T-cell (primary cell): ENCODE results near the gene MRRF. TPM values are rescaled to one million over a fixed set of nuclear protein-coding genes. Genes with fewer than 3 reads are reported as not detected.

Experiments
- ATAC-seq, 4 experiments: fragments of 200-7000 bp in 3 of 4; fragments of 150-1000 bp in 1 of 4; cut with Tn5 transposase; replicated peaks in 1 of 4; 1 replicate in 3 of 4; 2 replicates in 1 of 4; pipeline ENCODE4 v1.10.0; 2021; ENCODE audit warnings: moderate library complexity in 3 of 4, mild to moderate bottlenecking in 2 of 4, moderate number of reproducible peaks in 1 of 4
- CTCF ChIA-PET, 2 donors: fragments of 300-600 bp; sonication (Branson Sonifier 250); formaldehyde crosslinking; loops; one replicate each; lab custom pipeline; 2022; ENCODE audit warnings: antibody characterized with exemption in 2 of 2; lab: Charles Lee
- POLR2A ChIA-PET, 2 donors: fragments of 300-600 bp; sonication (Branson Sonifier 250); formaldehyde crosslinking; loops; one replicate each; lab custom pipeline; 2022; ENCODE audit warnings: antibody characterized with exemption in 2 of 2; lab: Charles Lee
- DNase-seq, 35 experiments: peaks; one replicate each; pipeline versions ENCODE4 v3.0.0 to v3.0.0-alpha.2; 2013 to 2023
- H3K27ac ChIP-seq: one replicate; pipeline ENCODE4 v1.5.1; 2013; ENCODE audit warnings: low read length
- H3K27me3 ChIP-seq, 2 experiments: replicated peaks in 1 of 2; 1 replicate in 1 of 2; 2 replicates in 1 of 2; pipeline versions ENCODE4 v1.6.1 to v1.7.0; 2013; ENCODE audit warnings: low read length in 1 of 2, mixed read lengths in 1 of 2; ENCODE audit not compliant: control insufficient read depth in 2 of 2, insufficient read depth in 2 of 2; ENCODE audit errors: extremely low read depth in 1 of 2
- H3K36me3 ChIP-seq, 2 donors: 1 replicate in 1 of 2; 2 replicates in 1 of 2; pipeline versions ENCODE4 v1.6.1 to v1.7.0; 2013; ENCODE audit warnings: low read length in 1 of 2; ENCODE audit not compliant: control insufficient read depth in 2 of 2, insufficient read depth in 1 of 2; ENCODE audit errors: extremely low read depth in 1 of 2
- H3K4me1 ChIP-seq, 2 experiments: 1 replicate in 1 of 2; 2 replicates in 1 of 2; pipeline versions ENCODE4 v1.6.1 to v1.7.0; 2013; ENCODE audit warnings: low read length in 2 of 2, mixed read lengths in 1 of 2; ENCODE audit not compliant: insufficient read depth in 2 of 2, control insufficient read depth in 1 of 2; ENCODE audit errors: extremely low read depth in 1 of 2
- H3K4me3 ChIP-seq, 2 donors: 1 replicate in 1 of 2; 2 replicates in 1 of 2; pipeline versions ENCODE4 v1.5.1 to v1.7.0; 2013; ENCODE audit warnings: mild to moderate bottlenecking in 2 of 2, low read length in 1 of 2, moderate library complexity in 1 of 2; ENCODE audit not compliant: control insufficient read depth in 1 of 2; ENCODE audit errors: extremely low read depth in 1 of 2
- H3K9me3 ChIP-seq: 2 replicates; pipeline ENCODE4 v1.7.0; 2013
- H3K27ac Mint-ChIP-seq, 2 donors: one replicate each; pipeline ENCODE4 v1.8.0; 2020 to 2021; ENCODE audit warnings: mild to moderate bottlenecking in 2 of 2, mixed read lengths in 2 of 2
- H3K27me3 Mint-ChIP-seq, 2 donors: one replicate each; pipeline ENCODE4 v1.8.0; 2021 to 2022; ENCODE audit warnings: mixed read lengths in 2 of 2
- H3K36me3 Mint-ChIP-seq: one replicate; pipeline ENCODE4 v1.8.0; 2021; ENCODE audit warnings: mixed read lengths
- H3K4me1 Mint-ChIP-seq, 3 donors: one replicate each; pipeline ENCODE4 v1.8.0; 2020 to 2022; ENCODE audit warnings: mixed read lengths in 3 of 3, mild to moderate bottlenecking in 1 of 3
- H3K4me3 Mint-ChIP-seq, 3 donors: one replicate each; pipeline ENCODE4 v1.8.0; 2020 to 2022; ENCODE audit warnings: mild to moderate bottlenecking in 3 of 3, mixed read lengths in 3 of 3, moderate library complexity in 3 of 3
- H3K9me3 Mint-ChIP-seq, 3 donors: one replicate each; pipeline ENCODE4 v1.8.0; 2020 to 2022; ENCODE audit warnings: mixed read lengths in 3 of 3
- WGBS: methylation state at CpG from one replicate; pipeline ENCODE4 v1.1.5; 2013; ENCODE audit warnings: missing lambda C conversion rate; ENCODE audit not compliant: insufficient coverage; 5-methylcytosine and 5-hydroxymethylcytosine counted together
- total RNA-seq, 35 experiments: library from RNA in 6 of 35; stranded (reverse) in 6 of 35; fragments of 120-200 nt in 1 of 35; gene quantifications; one replicate each; pipeline versions ENCODE4 v1.2.1 to v1.2.4 and lab custom pipeline; 2013 to 2026

Gene MRRF
- total RNA-seq, 5 donors from 2014 or later (not counting 1 experiment from before 2014, with no cell fraction given), result 27.7 to 34.1 (median 29.1) TPM

GRCh38 chr9:122228191-122228567, 36.5 kb upstream of the MRRF start:
- ChIA-PET POLR2A (no interaction called here), CTCF (no interaction called here)
- Mint-ChIP-seq H3K27ac (no peak overlapping the region), H3K9me3 (no peaks in the 10 kb centered on the region), H3K27me3 (peaks cover 35 to 40% of the 10 kb centered on the region in 2 donors), H3K36me3 (no peaks in the 10 kb centered on the region), H3K4me1 (peaks cover 2 to 5% (median 3%) of the 10 kb centered on the region in 3 donors), H3K4me3 (no peak overlapping the region)
- DNase-seq (no peak), ATAC-seq (no peak)
- Histone ChIP-seq H3K27ac (no peak overlapping the region), H3K4me3 (peak overlapping the region in 1 of 2 donors; percentile 41), H3K36me3 (no peaks in the 10 kb centered on the region), H3K4me1 (peaks cover 0 to 7% of the 10 kb centered on the region in 2 experiments), H3K27me3 (peaks cover 7 to 47% of the 10 kb centered on the region in 2 experiments), H3K9me3 (no peaks in the 10 kb centered on the region)
- WGBS, result 2% methylated on average over 24 of the region's 38 CpGs

- 15% methylated on average over 47 of the region's 70 CpGs for WGBS
- peak within 1 kb of the TSS in 1 of 2 donors; percentile 41 for H3K4me3 ChIP-seq
- peaks cover 29 to 34% of the 10 kb centered on the region in 2 donors for H3K27me3 Mint-ChIP-seq
- no peaks in the 10 kb centered on the region for H3K9me3 ChIP-seq
- no peaks in the 10 kb centered on the region for H3K36me3 ChIP-seq
- no peak for ATAC-seq
- H3K4me3 Mint-ChIP-seq, result peak within 1 kb of the TSS in 1 of 3 donors; percentile 37
- no peak for DNase-seq
- peaks cover 0 to 7% of the 10 kb centered on the region in 2 experiments for H3K4me1 ChIP-seq
- no peak within 1 kb of the TSS for H3K27ac ChIP-seq
- CTCF ChIA-PET, result no interaction called here
- H3K36me3 Mint-ChIP-seq, result no peaks in the 10 kb centered on the region
- peaks cover 0 to 5% (median 2%) of the 10 kb centered on the region in 3 donors for H3K4me1 Mint-ChIP-seq
- H3K27me3 ChIP-seq, result peaks cover 7 to 42% of the 10 kb centered on the region in 2 experiments
- POLR2A ChIA-PET, result no interaction called here
- H3K27ac Mint-ChIP-seq, result no peak within 1 kb of the TSS
- no peaks in the 10 kb centered on the region for H3K9me3 Mint-ChIP-seq
Measured at GRCh38 chr9:122228568-122229484, 35.9 kb upstream of the MRRF start, which contains the start of gene LHX6. TSS of gene LHX6 (minus strand) at chr9:122228957. CDS start at chr9:122228740, 217 bp downstream.

- Histone ChIP-seq H3K4me3 (no peak overlapping the region), H3K36me3 (no peaks in the 10 kb centered on the region), H3K27ac (no peak overlapping the region), H3K9me3 (no peaks in the 10 kb centered on the region), H3K27me3 (peaks cover 7 to 36% of the 10 kb centered on the region in 2 experiments), H3K4me1 (peaks cover 0 to 7% of the 10 kb centered on the region in 2 experiments)
- Mint-ChIP-seq H3K27me3 (peaks cover 23 to 27% of the 10 kb centered on the region in 2 donors), H3K4me1 (peaks cover 0 to 5% (median 2%) of the 10 kb centered on the region in 3 donors), H3K36me3 (no peaks in the 10 kb centered on the region), H3K27ac (no peak overlapping the region), H3K4me3 (no peak overlapping the region), H3K9me3 (no peaks in the 10 kb centered on the region)
- CTCF ChIA-PET, result no interaction called here
- POLR2A ChIA-PET, result no interaction called here
- DNase-seq, result no peak
- WGBS, result 83% methylated on average over 1 of the region's 4 CpGs
- no peak for ATAC-seq
Measured at GRCh38 chr9:122229485-122229837, 35.2 kb upstream of the MRRF start.

GRCh38 chr9:122232796-122233306, 31.8 kb upstream of the MRRF start:
- Mint-ChIP-seq H3K27me3 (no peaks in the 10 kb centered on the region), H3K9me3 (no peaks in the 10 kb centered on the region), H3K4me1 (no peaks in the 10 kb centered on the region), H3K36me3 (no peaks in the 10 kb centered on the region), H3K4me3 (no peak overlapping the region), H3K27ac (no peak overlapping the region)
- ChIA-PET POLR2A (no interaction called here), CTCF (interaction anchor here in 1 of 2 donors (0.6 kb wide), 1 partner anchor 1610 kb away, joined by 3 read pairs; no protein-coding TSS in a partner anchor)
- no peak overlapping the region for H3K4me3 ChIP-seq
- no peak overlapping the region for H3K27ac ChIP-seq
- H3K4me1 ChIP-seq, result peaks cover 0 to 7% of the 10 kb centered on the region in 2 experiments
- DNase-seq (no peak), ATAC-seq (no peak)
- no peaks in the 10 kb centered on the region for H3K9me3 ChIP-seq
- WGBS, result 75% methylated on average over 2 of the region's 6 CpGs
- H3K27me3 ChIP-seq, result peaks cover 7 to 15% of the 10 kb centered on the region in 2 experiments
- H3K36me3 ChIP-seq, result no peaks in the 10 kb centered on the region

GRCh38 chr9:122234022-122234748, 30.5 kb upstream of the MRRF start:
- CTCF ChIA-PET, result no interaction called here
- Histone ChIP-seq H3K9me3 (no peaks in the 10 kb centered on the region), H3K4me3 (no peak overlapping the region), H3K4me1 (no peaks in the 10 kb centered on the region), H3K27ac (no peak overlapping the region), H3K27me3 (peaks cover 5% of the 10 kb centered on the region in 2 experiments), H3K36me3 (no peaks in the 10 kb centered on the region)
- no peak overlapping the region for H3K27ac Mint-ChIP-seq
- no peaks in the 10 kb centered on the region for H3K4me1 Mint-ChIP-seq
- WGBS, result 93% methylated on average over 4 of the region's 7 CpGs
- ATAC-seq (no peak), DNase-seq (no peak)
- H3K4me3 Mint-ChIP-seq, result no peak overlapping the region
- H3K9me3 Mint-ChIP-seq, result no peaks in the 10 kb centered on the region
- POLR2A ChIA-PET, result interaction anchor here in 1 of 2 donors (0.8 kb wide), 1 partner anchor 76 kb away, joined by 3 read pairs; no protein-coding TSS in a partner anchor
- peaks cover 7% of the 10 kb centered on the region for H3K36me3 Mint-ChIP-seq
- no peaks in the 10 kb centered on the region for H3K27me3 Mint-ChIP-seq

GRCh38 chr9:122236681-122237080, 28.0 kb upstream of the MRRF start:
- 95% methylated on average over 7 of the region's 10 CpGs for WGBS
- H3K9me3 Mint-ChIP-seq, result no peaks in the 10 kb centered on the region
- Histone ChIP-seq H3K36me3 (peaks cover 0 to 14% of the 10 kb centered on the region in 2 donors), H3K27ac (no peak overlapping the region), H3K4me1 (no peaks in the 10 kb centered on the region), H3K4me3 (no peak overlapping the region), H3K9me3 (no peaks in the 10 kb centered on the region), H3K27me3 (no peaks in the 10 kb centered on the region)
- no peak for DNase-seq
- H3K36me3 Mint-ChIP-seq, result peaks cover 21% of the 10 kb centered on the region
- no peak overlapping the region for H3K27ac Mint-ChIP-seq
- H3K4me1 Mint-ChIP-seq, result no peaks in the 10 kb centered on the region
- no peak for ATAC-seq
- no peaks in the 10 kb centered on the region for H3K27me3 Mint-ChIP-seq
- no peak overlapping the region for H3K4me3 Mint-ChIP-seq
- CTCF ChIA-PET, result no interaction called here
- POLR2A ChIA-PET, result no interaction called here
